Hepatocyte (in vitro differentiated cells): ENCODE data around the gene TMEM191C. TPM values are rescaled to one million over a fixed set of nuclear protein-coding genes. Genes with fewer than 3 reads are reported as not detected.
A peak's percentile ranks its signal among the peaks of the same experiment; 100 is the strongest.
"Not testable (repeated sequence)": the region's sequence is repeated elsewhere in the genome, so short reads cannot be mapped to it uniquely, and the experiment has no call there.

Experiments used
- DNase-seq: peaks from one replicate; pipeline ENCODE4 v3.0.0-alpha.2; 2016; ENCODE audit warnings: low spot score
- H2AFZ ChIP-seq: fragments of 200-600 bp; sonication (generic); 2 replicates; pipeline ENCODE4 v1.6.0; 2016; ENCODE audit warnings: antibody characterized with exemption, mild to moderate bottlenecking
- H3K27ac ChIP-seq: fragments of 200-600 bp; sonication (generic); 2 replicates; pipeline ENCODE4 v1.5.1; 2016; ENCODE audit warnings: mild to moderate bottlenecking
- H3K27me3 ChIP-seq: fragments of 200-600 bp; sonication (generic); 2 replicates; pipeline ENCODE4 v1.6.1; 2016
- H3K36me3 ChIP-seq: fragments of 200-600 bp; sonication (generic); replicated peaks from 2 replicates; pipeline ENCODE4 v1.5.1; 2016; ENCODE audit warnings: low read depth; ENCODE audit not compliant: insufficient read depth
- H3K4me1 ChIP-seq: fragments of 200-600 bp; sonication (generic); 2 replicates; pipeline ENCODE4 v1.5.1; 2016; ENCODE audit warnings: mild to moderate bottlenecking, moderate library complexity; ENCODE audit not compliant: insufficient read depth
- H3K4me2 ChIP-seq: fragments of 200-600 bp; sonication (generic); 2 replicates; pipeline ENCODE4 v1.6.0; 2016
- H3K4me3 ChIP-seq: fragments of 200-600 bp; sonication (generic); 2 replicates; pipeline ENCODE4 v1.5.1; 2016; ENCODE audit warnings: mild to moderate bottlenecking
- H3K79me2 ChIP-seq: fragments of 200-600 bp; sonication (generic); 2 replicates; pipeline ENCODE4 v1.6.0; 2017; ENCODE audit warnings: mild to moderate bottlenecking
- H3K9me2 ChIP-seq: fragments of 200-600 bp; sonication (generic); replicated peaks from 2 replicates; pipeline ENCODE4 v1.6.0; 2017; ENCODE audit warnings: mild to moderate bottlenecking; ENCODE audit not compliant: insufficient read depth
- H3K9me3 ChIP-seq: fragments of 200-600 bp; sonication (generic); 2 replicates; pipeline ENCODE4 v1.5.1; 2016; ENCODE audit warnings: low read depth, mild to moderate bottlenecking
- H4K20me1 ChIP-seq: fragments of 200-600 bp; sonication (generic); 2 replicates; pipeline ENCODE4 v1.6.0; 2016; ENCODE audit warnings: mild to moderate bottlenecking; ENCODE audit not compliant: insufficient read depth, poor library complexity, severe bottlenecking
- WGBS: methylation state at CpG from one replicate; pipeline ENCODE4 v1.1.6; 2016; ENCODE audit warnings: low lambda C conversion rate; ENCODE audit errors: missing lambda C conversion rate; 5-methylcytosine and 5-hydroxymethylcytosine counted together
- polyA plus RNA-seq: library from polyadenylated mRNA; unstranded; fragments of >200 nt; fragmentation: Nextera tagmentation; extraction: Ambion mirVana; gene quantifications from 2 replicates; pipeline ENCODE4 v1.2.1, GENCODE V29; 2016
- total RNA-seq: library from RNA; depleted of rRNA; stranded (reverse); fragments of >200 nt; gene quantifications from 2 replicates; pipeline ENCODE4 v1.2.3, GENCODE V29; 2014

The TMEM191C gene
- total RNA-seq (5.9 and 13.4 TPM in 2 replicates), polyA plus RNA-seq (3.9 and 15.5 TPM in 2 replicates)

- DNase-seq, H3K4me3 ChIP-seq, H4K20me1 ChIP-seq, H3K36me3 ChIP-seq, H3K27ac ChIP-seq, H3K9me3 ChIP-seq, H3K4me1 ChIP-seq, H3K79me2 ChIP-seq, H2AFZ ChIP-seq, H3K27me3 ChIP-seq, H3K9me2 ChIP-seq: not testable (repeated sequence)
- H3K4me2 ChIP-seq = peak within 1 kb of the TSS; percentile 63
- WGBS = 0% methylated on average over 15 of the region's 74 CpGs
Observed at GRCh38 chr22:21467337-21468193, at the start of gene TMEM191C. TMEM191C (plus strand) TSS chr22:21467387; CDS start chr22:21467460, 73 bp downstream.

- not testable (repeated sequence) for DNase-seq
Observed at GRCh38 chr22:21417853-21418252, 49.3 kb upstream of the TMEM191C start.

GRCh38 chr22:21418974-21419638 is 48.1 kb upstream of the TMEM191C start:
- not testable (repeated sequence) for H3K9me2 ChIP-seq, DNase-seq, H4K20me1 ChIP-seq, H3K79me2 ChIP-seq, H3K27me3 ChIP-seq, H3K9me3 ChIP-seq, H3K36me3 ChIP-seq, H3K4me1 ChIP-seq, H3K4me3 ChIP-seq, H2AFZ ChIP-seq
- peak overlapping the region; percentile 83 for H3K27ac ChIP-seq
- WGBS = 39% methylated on average over 5 of the region's 15 CpGs
- H3K4me2 ChIP-seq = peak overlapping the region; percentile 81

More at GRCh38 chr22:21417853-21418252, 49.3 kb upstream of the TMEM191C start:
- peak overlapping the region; percentile 74 for H3K27ac ChIP-seq
- H3K9me3 ChIP-seq, H3K4me1 ChIP-seq, H4K20me1 ChIP-seq, H3K36me3 ChIP-seq, H3K4me3 ChIP-seq, H2AFZ ChIP-seq, H3K79me2 ChIP-seq, H3K9me2 ChIP-seq, H3K27me3 ChIP-seq: not testable (repeated sequence)
- WGBS = 2% methylated on average over 14 of the region's 33 CpGs
- H3K4me2 ChIP-seq = peak overlapping the region; percentile 72

- H3K4me3 ChIP-seq = not testable (repeated sequence)
Observed at GRCh38 chr22:21420180-21420763, 46.9 kb upstream of the TMEM191C start.

GRCh38 chr22:21424084-21424709 is 43.0 kb upstream of the TMEM191C start:
- not testable (repeated sequence) for H3K4me3 ChIP-seq, H3K36me3 ChIP-seq, DNase-seq, H3K79me2 ChIP-seq, H4K20me1 ChIP-seq, H3K4me2 ChIP-seq, H3K27me3 ChIP-seq, H3K9me3 ChIP-seq, H2AFZ ChIP-seq, H3K27ac ChIP-seq, H3K9me2 ChIP-seq, H3K4me1 ChIP-seq
- no CpG with 5 or more reads among the region's 12 CpGs for WGBS

More at GRCh38 chr22:21420180-21420763, 46.9 kb upstream of the TMEM191C start:
- peak overlapping the region; percentile 59 for H3K27ac ChIP-seq
- not testable (repeated sequence) for H3K79me2 ChIP-seq, H3K27me3 ChIP-seq, H3K9me3 ChIP-seq, H3K36me3 ChIP-seq, H4K20me1 ChIP-seq, DNase-seq, H3K9me2 ChIP-seq, H3K4me1 ChIP-seq, H2AFZ ChIP-seq
- WGBS = 11% methylated on average over 6 of the region's 19 CpGs
- H3K4me2 ChIP-seq = peak overlapping the region; percentile 70

GRCh38 chr22:21434378-21435233 is 32.6 kb upstream of the TMEM191C start:
- not testable (repeated sequence) for H4K20me1 ChIP-seq, H3K27me3 ChIP-seq, H2AFZ ChIP-seq, H3K9me3 ChIP-seq, H3K27ac ChIP-seq, H3K4me3 ChIP-seq, H3K36me3 ChIP-seq, H3K4me2 ChIP-seq, H3K9me2 ChIP-seq, H3K4me1 ChIP-seq, DNase-seq, H3K79me2 ChIP-seq
- WGBS = no CpG with 5 or more reads among the region's 15 CpGs

- not testable (repeated sequence) for H3K9me3 ChIP-seq, H3K27ac ChIP-seq, H3K79me2 ChIP-seq, H3K27me3 ChIP-seq, H4K20me1 ChIP-seq, H3K4me3 ChIP-seq, H3K9me2 ChIP-seq, H3K4me2 ChIP-seq, H3K36me3 ChIP-seq, H3K4me1 ChIP-seq, DNase-seq, H2AFZ ChIP-seq
- WGBS = 67% methylated on average over 4 of the region's 12 CpGs
Observed at GRCh38 chr22:21435998-21436810, 31.0 kb upstream of the TMEM191C start.
